Neural crest cell (in vitro differentiated cells): ENCODE data around the gene GLRA1. TPM values are rescaled to one million over a fixed set of nuclear protein-coding genes. Genes with fewer than 3 reads are reported as not detected.

Source experiments
- DNase-seq: peaks from one replicate; pipeline ENCODE4 v3.0.0; 2021; ENCODE audit warnings: low read depth, mixed read lengths, low spot score
- H3K27ac Mint-ChIP-seq: one replicate; pipeline ENCODE4 v1.8.0; 2021; ENCODE audit warnings: mild to moderate bottlenecking, mixed read lengths; ENCODE audit not compliant: unreplicated experiment
- H3K27me3 Mint-ChIP-seq: 2 replicates; pipeline ENCODE4 v1.8.0; 2021; ENCODE audit warnings: low read depth, mild to moderate bottlenecking, mixed read lengths
- H3K36me3 Mint-ChIP-seq: 2 replicates; pipeline ENCODE4 v1.8.0; 2021; ENCODE audit warnings: low read depth, mild to moderate bottlenecking, mixed read lengths
- H3K4me1 Mint-ChIP-seq: 2 replicates; pipeline ENCODE4 v1.8.0; 2021; ENCODE audit warnings: mixed read lengths
- H3K4me3 Mint-ChIP-seq: one replicate; pipeline ENCODE4 v1.8.0; 2021; ENCODE audit warnings: mild to moderate bottlenecking, mixed read lengths
- H3K9me3 Mint-ChIP-seq: 2 replicates; pipeline ENCODE4 v1.8.0; 2021; ENCODE audit warnings: mixed read lengths
- CTCF ChIP-seq: fragments of 200-600 bp; sonication (generic); conservative IDR thresholded peaks from 2 replicates; pipeline ENCODE4 v1.5.0; 2021; ENCODE audit warnings: antibody characterized with exemption, mild to moderate bottlenecking
- total RNA-seq: library from RNA; stranded (reverse); gene quantifications from 2 replicates; pipeline ENCODE4 v1.2.1, GENCODE V29; 2021

Gene GLRA1
- total RNA-seq, 1 donor from 2014 or later, result 0.21 TPM

DNA sequence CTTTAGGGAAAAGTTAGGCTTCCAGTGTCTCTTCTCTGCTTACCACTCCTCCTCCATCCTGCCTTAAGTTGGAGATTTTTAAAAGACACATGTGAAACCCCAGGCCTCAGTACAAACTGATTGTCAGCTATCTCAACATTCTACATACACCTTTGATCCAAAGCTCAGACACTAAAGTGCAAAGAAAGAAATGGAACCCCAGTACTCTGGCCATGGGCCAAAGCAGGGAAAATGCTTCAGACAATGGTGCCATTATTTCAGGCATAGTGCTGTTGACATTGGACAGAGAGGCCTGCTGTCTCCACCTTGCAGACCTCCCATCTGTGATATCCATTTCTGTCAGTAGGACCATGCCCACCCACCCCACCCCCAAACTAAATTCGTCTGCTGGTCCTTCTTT, 103.7 kb downstream of the GLRA1 start:
- no peaks in the 10 kb centered on the region for H3K9me3 Mint-ChIP-seq
- H3K4me1 Mint-ChIP-seq, result peaks cover 23% of the 10 kb centered on the region
- no peak overlapping the region for H3K27ac Mint-ChIP-seq
- no peak overlapping the region for H3K4me3 Mint-ChIP-seq
- no peak for TF ChIP-seq CTCF
- no peak for DNase-seq
- H3K27me3 Mint-ChIP-seq, result no peaks in the 10 kb centered on the region
- peaks cover 6% of the 10 kb centered on the region for H3K36me3 Mint-ChIP-seq

DNA sequence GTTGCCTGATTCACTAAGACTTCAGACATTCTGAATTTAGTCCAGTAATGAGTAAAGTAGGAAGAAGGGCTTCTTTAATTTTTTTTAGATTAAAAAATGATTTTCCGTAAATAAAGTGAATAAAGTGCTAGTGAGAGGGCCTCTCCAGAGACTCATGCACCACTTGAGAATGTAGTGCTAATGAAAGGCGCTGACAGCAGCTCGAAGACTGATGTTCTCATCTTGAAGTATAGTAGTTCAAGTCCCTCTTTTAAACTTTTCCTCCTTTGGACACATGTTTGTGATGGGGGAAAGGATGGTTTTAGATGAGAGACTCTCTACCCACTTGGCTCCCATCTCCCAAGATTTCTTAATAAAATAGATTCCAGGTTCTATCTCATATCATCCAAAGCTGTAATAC, 104.4 kb downstream of the GLRA1 start:
- H3K27ac Mint-ChIP-seq, result no peak overlapping the region
- TF ChIP-seq CTCF, result no peak
- no peaks in the 10 kb centered on the region for H3K27me3 Mint-ChIP-seq
- DNase-seq, result no peak
- H3K9me3 Mint-ChIP-seq, result no peaks in the 10 kb centered on the region
- H3K36me3 Mint-ChIP-seq, result peaks cover 3% of the 10 kb centered on the region
- H3K4me1 Mint-ChIP-seq, result peaks cover 18% of the 10 kb centered on the region
- H3K4me3 Mint-ChIP-seq, result no peak overlapping the region

DNA sequence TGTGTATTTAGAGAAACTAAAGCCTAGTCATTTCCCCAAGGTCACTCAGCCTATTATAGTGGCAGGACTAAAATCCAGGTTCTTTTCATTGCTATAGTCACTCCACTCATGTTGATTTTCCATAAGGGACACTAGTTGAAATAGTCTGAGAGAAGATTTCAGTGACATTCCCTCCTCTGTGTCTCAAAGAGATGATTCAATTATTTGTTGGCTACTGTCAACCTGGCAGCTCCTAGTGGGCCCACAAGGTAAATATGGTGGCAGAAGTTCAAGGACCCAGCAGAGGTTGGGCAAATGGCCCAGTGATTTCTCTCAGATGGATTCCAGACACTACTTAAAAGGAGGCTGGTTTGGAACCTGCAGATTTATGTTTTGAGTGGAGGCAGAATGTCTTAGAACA, 104.8 kb downstream of the GLRA1 start:
- H3K4me3 Mint-ChIP-seq, result no peak overlapping the region
- H3K27ac Mint-ChIP-seq, result no peak overlapping the region
- no peaks in the 10 kb centered on the region for H3K9me3 Mint-ChIP-seq

GRCh38 chr5:151815051-151815450, 109.6 kb downstream of the GLRA1 start:
- no peak overlapping the region for H3K4me3 Mint-ChIP-seq
- no peaks in the 10 kb centered on the region for H3K27me3 Mint-ChIP-seq
- H3K4me1 Mint-ChIP-seq, result peaks cover 2% of the 10 kb centered on the region
- peaks cover 3% of the 10 kb centered on the region for H3K9me3 Mint-ChIP-seq
- TF ChIP-seq CTCF, result no peak
- peaks cover 18% of the 10 kb centered on the region for H3K36me3 Mint-ChIP-seq
- no peak overlapping the region for H3K27ac Mint-ChIP-seq
- DNase-seq, result no peak

More for the DNA sequence above, 104.8 kb downstream of the GLRA1 start:
- H3K27me3 Mint-ChIP-seq, result no peaks in the 10 kb centered on the region
- H3K36me3 Mint-ChIP-seq, result peaks cover 3% of the 10 kb centered on the region
- H3K4me1 Mint-ChIP-seq, result peaks cover 17% of the 10 kb centered on the region
- no peak for DNase-seq
- TF ChIP-seq CTCF, result no peak

GRCh38 chr5:151812757-151813309, 111.8 kb downstream of the GLRA1 start:
- H3K36me3 Mint-ChIP-seq, result peaks cover 28% of the 10 kb centered on the region
- no peak for TF ChIP-seq CTCF
- DNase-seq, result no peak
- no peaks in the 10 kb centered on the region for H3K27me3 Mint-ChIP-seq
- no peak overlapping the region for H3K27ac Mint-ChIP-seq
- H3K4me3 Mint-ChIP-seq, result no peak overlapping the region
- peaks cover 3% of the 10 kb centered on the region for H3K9me3 Mint-ChIP-seq
- no peaks in the 10 kb centered on the region for H3K4me1 Mint-ChIP-seq
